Activated CD4-positive, alpha-beta T cell treated with anti-CD3 and anti-CD28 coated beads, Interleukin-2, amount 50 U/mL, for 1 hour (primary cell): Measurements from ENCODE around the gene ZNF462.
"Not testable (repeated sequence)": the region's sequence is repeated elsewhere in the genome, so short reads cannot be mapped to it uniquely, and the experiment has no call there.

Experiments used
- DNase-seq: peaks from one replicate; pipeline ENCODE4 v3.0.0-alpha.2; 2020

ZNF462 gene

GRCh38 chr9:106963684-106964083 is 100.7 kb downstream of the ZNF462 start:
- no peak for DNase-seq

GRCh38 chr9:106964329-106964728 is 101.4 kb downstream of the ZNF462 start:
- no peak for DNase-seq

GRCh38 chr9:106964822-106965525 is 102.0 kb downstream of the ZNF462 start:
- no peak for DNase-seq

GRCh38 chr9:106966481-106966880 is 103.5 kb downstream of the ZNF462 start:
- DNase-seq, result no peak

- no peak for DNase-seq
Measured at GRCh38 chr9:106969696-106970095, 106.7 kb downstream of the ZNF462 start.

GRCh38 chr9:106970219-106970975 is 107.4 kb downstream of the ZNF462 start:
- DNase-seq, result no peak

- DNase-seq, result no peak
Measured at GRCh38 chr9:106970976-106971457, 108.1 kb downstream of the ZNF462 start.

GRCh38 chr9:106972082-106972481 is 109.1 kb downstream of the ZNF462 start:
- DNase-seq, result no peak

- no peak for DNase-seq
Measured at GRCh38 chr9:106974341-106974740, 111.4 kb downstream of the ZNF462 start.

- DNase-seq, result no peak
Measured at GRCh38 chr9:106976772-106977171, 113.8 kb downstream of the ZNF462 start.

- no peak for DNase-seq
Measured at GRCh38 chr9:106980551-106981101, 117.7 kb downstream of the ZNF462 start.

- no peak for DNase-seq
Measured at GRCh38 chr9:106981396-106982287, 118.7 kb downstream of the ZNF462 start.

GRCh38 chr9:106982636-106983035 is 119.7 kb downstream of the ZNF462 start:
- DNase-seq, result no peak

- no peak for DNase-seq
Measured at GRCh38 chr9:106983346-106983745, 120.4 kb downstream of the ZNF462 start.

- DNase-seq, result not testable (repeated sequence)
Measured at GRCh38 chr9:106989904-106990303, 126.9 kb downstream of the ZNF462 start.

GRCh38 chr9:106992186-106992585 is 129.2 kb downstream of the ZNF462 start:
- no peak for DNase-seq

GRCh38 chr9:106993603-106994002 is 130.6 kb downstream of the ZNF462 start:
- DNase-seq, result no peak

- no peak for DNase-seq
Measured at GRCh38 chr9:106994463-106994862, 131.5 kb downstream of the ZNF462 start.

GRCh38 chr9:107000218-107000617 is 137.3 kb downstream of the ZNF462 start:
- no peak for DNase-seq

GRCh38 chr9:107005201-107005600 is 142.2 kb downstream of the ZNF462 start:
- DNase-seq, result no peak

GRCh38 chr9:107007402-107007801 is 144.4 kb downstream of the ZNF462 start:
- no peak for DNase-seq

- no peak for DNase-seq
Measured at GRCh38 chr9:107008011-107008410, 145.0 kb downstream of the ZNF462 start.

GRCh38 chr9:107008447-107008846 is 145.5 kb downstream of the ZNF462 start:
- DNase-seq, result no peak
